GM23338 (cell line): ENCODE measurements around the gene CDKAL1. TPM values are rescaled to one million over a fixed set of nuclear protein-coding genes. Genes with fewer than 3 reads are reported as not detected.

Experiments
- ATAC-seq: fragments of 200-7000 bp; cut with Tn5 transposase; 3 replicates; pipeline ENCODE4 v1.9.1; 2020
- DNase-seq: peaks from one replicate; pipeline ENCODE4 v3.0.0-alpha.2; 2015; ENCODE audit warnings: low spot score
- H2AFZ ChIP-seq: fragments of 200-600 bp; sonication (generic); 2 replicates; pipeline ENCODE4 v1.8.0; 2016; ENCODE audit warnings: antibody characterized with exemption, mild to moderate bottlenecking, moderate library complexity
- H3F3A ChIP-seq: fragments of 200-600 bp; sonication (generic); replicated peaks from 2 replicates; pipeline ENCODE4 v1.8.0; 2017; ENCODE audit warnings: antibody characterized with exemption, mixed run types, low read depth
- H3K27ac ChIP-seq: fragments of 200-600 bp; sonication (generic); 2 replicates; pipeline ENCODE4 v1.6.1; 2016; ENCODE audit warnings: low read depth
- H3K27me3 ChIP-seq: fragments of 200-600 bp; sonication (generic); 2 replicates; pipeline ENCODE4 v1.8.0; 2016; ENCODE audit warnings: mild to moderate bottlenecking, mixed run types, moderate library complexity; ENCODE audit not compliant: insufficient read depth
- H3K36me3 ChIP-seq: fragments of 200-600 bp; sonication (generic); 2 replicates; pipeline ENCODE4 v1.8.0; 2016; ENCODE audit warnings: mild to moderate bottlenecking; ENCODE audit not compliant: insufficient read depth
- H3K4me1 ChIP-seq: fragments of 200-600 bp; sonication (generic); 2 replicates; pipeline ENCODE4 v1.8.0; 2016; ENCODE audit warnings: mild to moderate bottlenecking, moderate library complexity; ENCODE audit not compliant: insufficient read depth
- H3K4me2 ChIP-seq: fragments of 200-600 bp; sonication (generic); 2 replicates; pipeline ENCODE4 v1.7.1; 2017; ENCODE audit warnings: mixed run types
- H3K4me3 ChIP-seq: fragments of 200-600 bp; sonication (generic); 2 replicates; pipeline ENCODE4 v1.6.1; 2016; ENCODE audit warnings: mixed run types
- H3K79me2 ChIP-seq: fragments of 200-600 bp; sonication (generic); replicated peaks from 2 replicates; pipeline ENCODE4 v1.8.0; 2017; ENCODE audit warnings: mild to moderate bottlenecking; ENCODE audit not compliant: insufficient read depth
- H3K9me2 ChIP-seq: fragments of 200-600 bp; sonication (generic); 2 replicates; pipeline ENCODE4 v1.8.0; 2017; ENCODE audit not compliant: insufficient read depth
- H4K20me1 ChIP-seq: fragments of 200-600 bp; sonication (generic); replicated peaks from 2 replicates; pipeline ENCODE4 v1.8.0; 2017; ENCODE audit warnings: mild to moderate bottlenecking; ENCODE audit not compliant: insufficient read depth
- H3K27ac Mint-ChIP-seq: 2 replicates; pipeline ENCODE4 v1.8.0; 2020; ENCODE audit warnings: inconsistent platforms, mild to moderate bottlenecking, moderate library complexity, mixed read lengths
- H3K27me3 Mint-ChIP-seq: 3 replicates; pipeline ENCODE4 v1.8.0; 2022; ENCODE audit warnings: low read depth, mild to moderate bottlenecking, moderate library complexity, mixed read lengths, inconsistent platforms; ENCODE audit not compliant: insufficient read depth, poor library complexity
- H3K36me3 Mint-ChIP-seq: 3 replicates; pipeline ENCODE4 v1.8.0; 2021; ENCODE audit warnings: low read depth, mild to moderate bottlenecking, inconsistent platforms, moderate library complexity, mixed read lengths
- H3K4me1 Mint-ChIP-seq: 3 replicates; pipeline ENCODE4 v1.8.0; 2020; ENCODE audit warnings: mild to moderate bottlenecking, inconsistent platforms, mixed read lengths
- H3K4me3 Mint-ChIP-seq: 3 replicates; pipeline ENCODE4 v1.8.0; 2021; ENCODE audit warnings: moderate library complexity, mild to moderate bottlenecking, inconsistent platforms, mixed read lengths
- H3K9me3 Mint-ChIP-seq: 3 replicates; pipeline ENCODE4 v1.8.0; 2020; ENCODE audit warnings: moderate library complexity, mild to moderate bottlenecking, inconsistent platforms, mixed read lengths
- CREB1 ChIP-seq: fragments of 250-450 bp; sonication (Bioruptor Pico); IDR thresholded peaks from 2 replicates; pipeline ENCODE4 v1.5.0; 2020; ENCODE audit warnings: low read depth, mild to moderate bottlenecking, moderate library complexity
- ETS1 ChIP-seq: IDR thresholded peaks from 2 replicates; pipeline ENCODE4 v1.6.1; 2016; ENCODE audit warnings: antibody characterized with exemption
- EZH2 ChIP-seq: fragments of 200-600 bp; sonication (generic); IDR thresholded peaks from one replicate; pipeline ENCODE4 v1.8.0; 2017; ENCODE audit warnings: antibody characterized with exemption, mild to moderate bottlenecking, low read depth; ENCODE audit not compliant: unreplicated experiment
- JUNB ChIP-seq: IDR thresholded peaks from one replicate; pipeline ENCODE4 v1.6.1; 2016; ENCODE audit warnings: antibody characterized with exemption; ENCODE audit not compliant: unreplicated experiment
- NANOG ChIP-seq: IDR thresholded peaks from 2 replicates; pipeline ENCODE4 v1.6.1; 2016; ENCODE audit warnings: antibody characterized with exemption, borderline replicate concordance
- POLR2AphosphoS5 ChIP-seq: IDR thresholded peaks from 2 replicates; pipeline ENCODE4 v1.6.1; 2016; ENCODE audit warnings: antibody characterized with exemption, low read depth
- REST ChIP-seq: IDR thresholded peaks from one replicate; pipeline ENCODE4 v1.6.1; 2018; ENCODE audit warnings: antibody characterized with exemption; ENCODE audit not compliant: unreplicated experiment
- STAT1 ChIP-seq: IDR thresholded peaks from one replicate; pipeline ENCODE4 v1.6.1; 2016; ENCODE audit warnings: antibody characterized with exemption; ENCODE audit not compliant: unreplicated experiment
- ZNF331 ChIP-seq: fragments of 250-450 bp; sonication (Bioruptor Pico); IDR thresholded peaks from 2 replicates; pipeline ENCODE4 v1.5.0; 2020; ENCODE audit warnings: low read depth, mild to moderate bottlenecking, moderate library complexity
- ZNF462 ChIP-seq: fragments of 250-450 bp; sonication (Bioruptor Pico); IDR thresholded peaks from 2 replicates; pipeline ENCODE4 v1.5.0; 2020; ENCODE audit warnings: mild to moderate bottlenecking, moderate library complexity
- polyA plus RNA-seq: library from polyadenylated mRNA; unstranded; fragments of >200 nt; fragmentation: Nextera tagmentation; extraction: Ambion mirVana; gene quantifications from 2 replicates; pipeline ENCODE4 v1.2.1, GENCODE V29; 2016
- total RNA-seq: library from RNA; depleted of rRNA; stranded (reverse); fragments of >200 nt; shearing (Covaris generic); gene quantifications from 2 replicates; pipeline ENCODE4 v1.2.3, GENCODE V29; 2014

The CDKAL1 gene
- total and polyA plus RNA-seq, 2 experiments from 2014 or later: 17.8 to 35.0 TPM

- Histone ChIP-seq H3K4me1 (peaks cover 6% of the 10 kb centered on the region; the same call in 1 of the 2 replicates), H3K79me2 (no peaks in the 10 kb centered on the region; the same call in none of the 2 replicates), H3K27me3 (no peaks in the 10 kb centered on the region), H3K4me3 (no peak overlapping the region), H3K27ac (no peak overlapping the region), H2AFZ (no peak overlapping the region), H3K36me3 (no peaks in the 10 kb centered on the region), H4K20me1 (no peaks in the 10 kb centered on the region), H3K9me2 (no peaks in the 10 kb centered on the region; the same call in 1 of the 2 replicates), H3F3A (no peaks in the 10 kb centered on the region), H3K4me2 (no peak overlapping the region)
- H3K9me3 Mint-ChIP-seq: no peaks in the 10 kb centered on the region
- ATAC-seq (no peak), DNase-seq (no peak)
- peaks cover 28% of the 10 kb centered on the region for H3K4me1 Mint-ChIP-seq
- H3K4me3 Mint-ChIP-seq: no peak overlapping the region
- H3K27me3 Mint-ChIP-seq: no peaks in the 10 kb centered on the region
- H3K36me3 Mint-ChIP-seq: no peaks in the 10 kb centered on the region
- H3K27ac Mint-ChIP-seq: no peak overlapping the region
- TF ChIP-seq NANOG (no peak), REST (no peak), CREB1 (CRISPR knock-in tag) (no peak), POLR2AphosphoS5 (no peak), STAT1 (no peak), ZNF331 (CRISPR knock-in tag) (no peak), EZH2 (no peak), JUNB (no peak), ETS1 (no peak), ZNF462 (CRISPR knock-in tag) (no peak)
Measured at GRCh38 chr6:20655317-20655716, 121.1 kb downstream of the CDKAL1 start.
